Spleen (tissue), 11 donors: ENCODE results near the gene KIAA0319L. TPM values are rescaled to one million over a fixed set of nuclear protein-coding genes. Genes with fewer than 3 reads are reported as not detected.

Experiments
- DNase-seq: peaks from one replicate; pipeline ENCODE4 v3.0.0-alpha.2; 2020
- H3K27ac ChIP-seq, 8 donors: fragments of 200-600 bp; sonication (generic) in 7 of 8; 1 replicate in 4 of 8; 2 replicates in 4 of 8; pipeline versions ENCODE4 v1.5.0 to v1.8.0; 2016 to 2021; ENCODE audit warnings: inconsistent platforms in 4 of 8, mild to moderate bottlenecking in 4 of 8, moderate library complexity in 1 of 8
- H3K27me3 ChIP-seq, 7 donors: fragments of 200-600 bp; sonication (generic) in 6 of 7; replicated peaks in 1 of 7; 1 replicate in 4 of 7; 2 replicates in 3 of 7; pipeline versions ENCODE4 v1.5.0 to v1.8.0; 2016 to 2021; ENCODE audit warnings: inconsistent platforms in 3 of 7, mild to moderate bottlenecking in 1 of 7
- H3K36me3 ChIP-seq, 6 donors: fragments of 200-600 bp; sonication (generic) in 5 of 6; 1 replicate in 4 of 6; 2 replicates in 2 of 6; pipeline versions ENCODE4 v1.5.0 to v1.8.0; 2016 to 2021; ENCODE audit warnings: inconsistent platforms in 2 of 6
- H3K4me1 ChIP-seq, 6 donors: fragments of 200-600 bp; sonication (generic) in 5 of 6; 1 replicate in 3 of 6; 2 replicates in 3 of 6; pipeline versions ENCODE4 v1.5.0 to v1.8.0; 2016 to 2021; ENCODE audit warnings: inconsistent platforms in 3 of 6
- H3K4me3 ChIP-seq, 8 donors: fragments of 200-600 bp; sonication (generic) in 7 of 8; 1 replicate in 4 of 8; 2 replicates in 4 of 8; pipeline versions ENCODE4 v1.5.0 to v1.8.0; 2016 to 2021; ENCODE audit warnings: inconsistent platforms in 4 of 8, mild to moderate bottlenecking in 4 of 8, moderate library complexity in 2 of 8
- H3K9me3 ChIP-seq, 8 donors: fragments of 200-600 bp; sonication (generic) in 7 of 8; 1 replicate in 4 of 8; 2 replicates in 4 of 8; pipeline versions ENCODE4 v1.5.0 to v1.8.0; 2016 to 2021; ENCODE audit warnings: inconsistent platforms in 4 of 8
- POLR2A ChIP-seq, 3 donors: fragments of 450-650 bp; IDR thresholded peaks; one replicate each; pipeline ENCODE4 v1.5.1; 2017; ENCODE audit warnings: antibody characterized with exemption in 3 of 3, mild to moderate bottlenecking in 1 of 3
- POLR2AphosphoS5 ChIP-seq, 3 donors: sonication (generic); formaldehyde crosslinking; IDR thresholded peaks; one replicate each; pipeline ENCODE4 v1.5.1; 2017; ENCODE audit warnings: antibody characterized with exemption in 3 of 3
- WGBS, 5 donors: extraction: QIAGEN DNeasy Blood & Tissue Kit in 3 of 5; methylation state at CpG; one replicate each; pipeline versions ENCODE4 v1.1.5 to v1.1.7; 2013 to 2018; 5-methylcytosine and 5-hydroxymethylcytosine counted together
- intact Hi-C: fragments of 100-400 bp; cut with DNase I; formaldehyde crosslinking; loops from one replicate; pipeline ENCODE4 v1.15.0; 2023; ENCODE audit warnings: low total_unique reads
- polyA plus RNA-seq, 3 donors: library from polyadenylated mRNA; stranded (reverse); fragments of 200-250 nt; gene quantifications; one replicate each; pipeline ENCODE4 v1.2.1, GENCODE V29; 2013
- total RNA-seq, 7 donors: library from RNA; depleted of rRNA in 3 of 7; stranded (reverse); fragments of >200 nt in 3 of 7; fragmentation: NEBNext Ultra II Directional in 4 of 7; extraction: Animal tissue kit (Norgen Biotek cat#: 25700) in 4 of 7; gene quantifications; one replicate each; pipeline versions ENCODE4 v1.1.0 to v1.2.1, GENCODE V29; 2016 to 2021
- TF ChIP-seq, protein P1 (sequence below), 11 experiments: fragments of 200-600 bp in 7 of 11; fragments of 450-650 bp in 4 of 11; sonication (generic) in 4 of 11; IDR thresholded peaks in 8 of 11; conservative IDR thresholded peaks in 3 of 11; 1 replicate in 7 of 11; 2 replicates in 4 of 11; pipeline versions ENCODE4 v1.4.0 to v1.8.0; 2016 to 2021; ENCODE audit warnings: antibody characterized with exemption in 11 of 11, inconsistent platforms in 4 of 11, mild to moderate bottlenecking in 1 of 11
- donor health status: healthy with polysubstance abuse.
- donor health status: DM: no; HTN: no; CAD: no; lungs with moderate emphysema.
- donor health status: DM: no; HTN: no; CAD: no.
- donor health status: Bipolar disorder and iron deficiency.
- donor health status: healthy.
- donor health status: DM: no; HTN: no; CAD: no.
- donor health status: DM: yes; HTN: yes; CAD: no.

The KIAA0319L gene
- total and polyA plus RNA-seq, 10 donors: 10.5 to 103 (median 66.9) TPM

- Histone ChIP-seq H3K27ac (no peak overlapping the region), H3K4me3 (no peak overlapping the region)
- peak; percentile 76 for DNase-seq
Observed at GRCh38 chr1:35560256-35561225, 3.3 kb upstream of the KIAA0319L start.

GRCh38 chr1:35559317-35559944, 2.2 kb upstream of the KIAA0319L start:
- no peak overlapping the region for H3K4me3 ChIP-seq
- DNase-seq: no peak
- peaks cover 16 to 91% (median 47%) of the 10 kb centered on the region in 6 donors for H3K4me1 ChIP-seq
- no peaks in the 10 kb centered on the region for H3K9me3 ChIP-seq
- peak overlapping the region in 2 of 8 donors; percentile 16 to 98 for H3K27ac ChIP-seq
- WGBS, 5 donors: 78 to 88% (median 80%) methylated on average over 7 of the region's 7 CpGs
- peaks cover 0 to 42% (median 3%) of the 10 kb centered on the region in 6 donors for H3K36me3 ChIP-seq
- H3K27me3 ChIP-seq: no peaks in the 10 kb centered on the region
- TF ChIP-seq POLR2A (IDR thresholded peaks at IDR 0.05) (no peak), POLR2AphosphoS5 (IDR thresholded peaks at IDR 0.05) (no peak)
- TF ChIP-seq, protein P1, sequence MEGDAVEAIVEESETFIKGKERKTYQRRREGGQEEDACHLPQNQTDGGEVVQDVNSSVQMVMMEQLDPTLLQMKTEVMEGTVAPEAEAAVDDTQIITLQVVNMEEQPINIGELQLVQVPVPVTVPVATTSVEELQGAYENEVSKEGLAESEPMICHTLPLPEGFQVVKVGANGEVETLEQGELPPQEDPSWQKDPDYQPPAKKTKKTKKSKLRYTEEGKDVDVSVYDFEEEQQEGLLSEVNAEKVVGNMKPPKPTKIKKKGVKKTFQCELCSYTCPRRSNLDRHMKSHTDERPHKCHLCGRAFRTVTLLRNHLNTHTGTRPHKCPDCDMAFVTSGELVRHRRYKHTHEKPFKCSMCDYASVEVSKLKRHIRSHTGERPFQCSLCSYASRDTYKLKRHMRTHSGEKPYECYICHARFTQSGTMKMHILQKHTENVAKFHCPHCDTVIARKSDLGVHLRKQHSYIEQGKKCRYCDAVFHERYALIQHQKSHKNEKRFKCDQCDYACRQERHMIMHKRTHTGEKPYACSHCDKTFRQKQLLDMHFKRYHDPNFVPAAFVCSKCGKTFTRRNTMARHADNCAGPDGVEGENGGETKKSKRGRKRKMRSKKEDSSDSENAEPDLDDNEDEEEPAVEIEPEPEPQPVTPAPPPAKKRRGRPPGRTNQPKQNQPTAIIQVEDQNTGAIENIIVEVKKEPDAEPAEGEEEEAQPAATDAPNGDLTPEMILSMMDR (IDR thresholded peaks at IDR 0.05 in 8 of 11, conservative IDR thresholded peaks at IDR 0.05 in 3 of 11): no peak
- intact Hi-C loops: no loop called here

More at GRCh38 chr1:35560256-35561225, 3.3 kb upstream of the KIAA0319L start:
- WGBS, 5 donors: 81 to 90% (median 87%) methylated on average over 16 to 44 of the region's 44 CpGs
- intact Hi-C loops: loop anchor here (5.0 kb wide), 1 partner anchor 108 kb away; no protein-coding TSS in a partner anchor
- H3K27me3 ChIP-seq: no peaks in the 10 kb centered on the region
- peaks cover 11 to 85% (median 36%) of the 10 kb centered on the region in 6 donors for H3K4me1 ChIP-seq
- no peaks in the 10 kb centered on the region for H3K9me3 ChIP-seq
- TF ChIP-seq, protein P1 (IDR thresholded peaks at IDR 0.05 in 8 of 11, conservative IDR thresholded peaks at IDR 0.05 in 3 of 11): no peak
- TF ChIP-seq POLR2A (IDR thresholded peaks at IDR 0.05) (no peak), POLR2AphosphoS5 (IDR thresholded peaks at IDR 0.05) (no peak)
- peaks cover 0 to 50% (median 5%) of the 10 kb centered on the region in 6 donors for H3K36me3 ChIP-seq

DNA sequence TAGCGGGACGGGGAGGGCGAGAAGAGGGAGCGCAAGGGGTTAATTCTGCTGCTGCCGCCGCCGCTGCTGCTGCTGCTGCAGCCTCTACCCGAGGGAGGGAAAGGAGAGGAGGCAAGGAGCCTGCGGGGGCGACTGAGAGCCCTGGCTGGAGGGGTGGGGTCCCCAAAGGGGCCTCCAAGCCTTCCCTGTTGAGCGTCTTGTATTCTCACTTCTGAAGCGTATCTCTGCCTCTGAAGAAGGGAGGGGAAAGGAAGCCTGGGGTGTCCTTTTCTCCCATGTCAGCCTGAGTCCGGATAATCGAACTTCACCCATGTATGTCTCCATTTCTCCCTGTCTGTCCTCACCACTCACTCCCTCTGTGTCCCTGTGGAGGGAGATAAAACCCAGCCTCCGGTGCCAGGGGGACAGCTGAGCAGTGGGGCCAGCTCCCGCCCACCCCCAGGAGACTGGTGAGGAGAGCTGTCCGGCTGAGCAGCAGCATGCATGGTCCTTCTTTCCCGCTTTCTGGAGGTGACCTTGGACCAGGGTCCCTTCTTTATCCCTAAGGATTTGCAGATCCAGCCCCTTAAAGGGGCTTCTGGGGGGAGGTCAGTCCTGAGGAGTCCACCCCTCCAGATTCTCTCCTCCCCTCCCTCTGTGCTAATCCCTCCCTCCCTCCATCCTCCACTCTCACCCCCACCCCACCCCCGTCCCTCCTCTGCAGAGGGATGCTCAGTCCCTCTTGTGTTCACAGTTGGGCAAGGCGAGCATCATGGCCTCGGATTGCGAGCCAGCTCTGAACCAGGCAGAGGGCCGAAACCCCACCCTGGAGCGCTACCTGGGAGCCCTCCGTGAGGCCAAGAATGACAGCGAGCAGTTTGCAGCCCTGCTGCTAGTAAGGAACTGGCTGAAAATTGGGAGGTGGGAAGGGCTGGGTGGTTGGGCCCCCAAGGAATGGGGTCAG, 1.4 kb upstream of the KIAA0319L start:
- peak; percentile 84 for DNase-seq
- intact Hi-C loops: no loop called here
- Histone ChIP-seq H3K36me3 (peaks cover 0 to 42% (median 5%) of the 10 kb centered on the region in 6 donors), H3K27ac (peak overlapping the region; percentile 90 to 99 (median 98)), H3K9me3 (no peaks in the 10 kb centered on the region), H3K4me3 (peak overlapping the region; percentile 76 to 99 (median 90)), H3K27me3 (no peaks in the 10 kb centered on the region), H3K4me1 (peaks cover 20 to 93% (median 55%) of the 10 kb centered on the region in 6 donors)
- WGBS, 5 donors: 33 to 41% (median 36%) methylated on average over 17 to 26 of the region's 26 CpGs
- TF ChIP-seq POLR2AphosphoS5 (IDR thresholded peaks at IDR 0.05) (no peak), POLR2A (IDR thresholded peaks at IDR 0.05) (no peak)
- TF ChIP-seq, protein P1 (IDR thresholded peaks at IDR 0.05 in 8 of 11, conservative IDR thresholded peaks at IDR 0.05 in 3 of 11): no peak
